ENCODE measurements around the gene PTK7.
"Not testable (repeated sequence)": the region's sequence is repeated elsewhere in the genome, so short reads cannot be mapped to it uniquely, and the experiment has no call there.

PTK7 gene

GRCh38 chr6:43081043-43081442 lies 4.9 kb downstream of the PTK7 start:
- no peak overlapping the region for H3K27ac ChIP-seq
- TF ChIP-seq, protein P1, sequence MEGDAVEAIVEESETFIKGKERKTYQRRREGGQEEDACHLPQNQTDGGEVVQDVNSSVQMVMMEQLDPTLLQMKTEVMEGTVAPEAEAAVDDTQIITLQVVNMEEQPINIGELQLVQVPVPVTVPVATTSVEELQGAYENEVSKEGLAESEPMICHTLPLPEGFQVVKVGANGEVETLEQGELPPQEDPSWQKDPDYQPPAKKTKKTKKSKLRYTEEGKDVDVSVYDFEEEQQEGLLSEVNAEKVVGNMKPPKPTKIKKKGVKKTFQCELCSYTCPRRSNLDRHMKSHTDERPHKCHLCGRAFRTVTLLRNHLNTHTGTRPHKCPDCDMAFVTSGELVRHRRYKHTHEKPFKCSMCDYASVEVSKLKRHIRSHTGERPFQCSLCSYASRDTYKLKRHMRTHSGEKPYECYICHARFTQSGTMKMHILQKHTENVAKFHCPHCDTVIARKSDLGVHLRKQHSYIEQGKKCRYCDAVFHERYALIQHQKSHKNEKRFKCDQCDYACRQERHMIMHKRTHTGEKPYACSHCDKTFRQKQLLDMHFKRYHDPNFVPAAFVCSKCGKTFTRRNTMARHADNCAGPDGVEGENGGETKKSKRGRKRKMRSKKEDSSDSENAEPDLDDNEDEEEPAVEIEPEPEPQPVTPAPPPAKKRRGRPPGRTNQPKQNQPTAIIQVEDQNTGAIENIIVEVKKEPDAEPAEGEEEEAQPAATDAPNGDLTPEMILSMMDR (conservative IDR thresholded peaks at IDR 0.05): no peak

GRCh38 chr6:43081922-43082321 lies 5.8 kb downstream of the PTK7 start:
- not testable (repeated sequence) for H3K27ac ChIP-seq

DNA sequence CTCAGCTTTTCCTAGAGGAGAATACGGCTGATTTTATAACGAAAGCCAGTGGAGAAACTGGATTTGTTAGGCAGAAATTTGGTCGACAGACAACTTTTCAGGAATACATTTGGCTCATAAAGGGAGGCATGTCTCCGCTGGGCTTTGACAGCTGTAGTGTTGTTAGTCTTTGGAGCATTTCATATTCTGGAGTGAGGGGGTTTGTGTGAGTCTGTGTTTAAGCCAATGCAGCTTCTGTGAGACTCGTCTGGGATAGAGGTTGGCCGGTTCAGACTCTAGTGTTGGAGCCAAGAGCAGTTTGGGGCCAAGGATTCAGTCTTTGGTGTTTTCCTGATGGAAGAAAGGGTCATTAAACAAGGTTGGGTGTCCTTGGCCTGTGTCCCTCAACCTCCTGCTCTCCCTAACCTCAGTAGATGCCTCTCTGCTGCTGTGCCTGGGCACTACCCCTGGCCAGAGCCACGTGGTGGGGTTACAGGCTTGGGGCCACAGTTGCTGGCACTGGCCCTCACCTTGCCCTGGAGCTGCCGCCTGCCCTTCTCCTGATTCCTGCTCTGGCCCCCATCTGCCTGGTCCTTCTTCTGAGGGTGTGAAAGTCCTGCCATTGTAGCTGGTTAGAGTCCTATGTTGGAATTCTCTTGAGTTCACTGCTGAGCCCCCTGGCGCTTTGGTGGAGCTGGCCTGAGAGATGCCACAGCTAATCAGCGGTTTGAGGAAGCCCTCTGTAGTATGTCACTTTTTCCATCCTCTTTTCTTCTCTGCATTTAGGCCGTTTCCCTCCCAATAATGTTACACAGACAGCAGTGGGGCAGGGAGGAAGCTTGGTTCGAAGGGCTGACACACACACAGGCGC lies 6.9 kb downstream of the PTK7 start:
- TF ChIP-seq, protein P1 (conservative IDR thresholded peaks at IDR 0.05): no peak
- H3K27ac ChIP-seq: no peak overlapping the region

DNA sequence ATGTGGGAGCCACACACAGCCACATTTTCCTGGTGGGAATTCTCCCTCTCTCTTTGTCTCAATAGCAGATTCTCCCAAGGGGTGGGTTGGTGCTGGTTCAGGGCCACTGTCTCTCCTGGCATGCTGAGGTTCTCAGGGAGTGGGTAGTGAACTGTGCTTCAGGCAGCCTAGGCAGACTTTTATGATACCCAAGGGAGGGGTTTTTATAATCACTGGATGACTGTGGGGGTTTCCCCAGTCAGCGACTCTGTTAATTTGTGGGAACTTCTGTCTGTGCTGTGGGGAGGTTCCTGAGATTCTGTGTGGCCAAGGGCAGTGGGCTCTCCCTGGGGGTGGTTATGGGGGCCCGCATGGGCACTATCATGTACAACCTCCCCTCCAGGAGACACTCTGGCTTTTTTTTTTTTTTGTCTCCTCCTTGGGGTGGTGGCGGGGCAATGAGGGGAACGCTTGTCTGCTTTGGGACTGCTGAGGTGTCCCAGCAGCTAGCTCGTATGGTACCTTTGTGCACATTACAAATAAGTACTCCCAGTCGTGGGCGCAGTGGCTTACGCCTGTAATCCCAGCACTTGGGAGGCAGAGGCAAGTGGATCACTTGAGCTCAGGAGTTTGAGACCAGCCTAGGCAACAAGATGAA lies 10.0 kb downstream of the PTK7 start:
- TF ChIP-seq, protein P1 (conservative IDR thresholded peaks at IDR 0.05): no peak
- H3K27ac ChIP-seq: no peak overlapping the region

GRCh38 chr6:43088654-43089056 lies 12.5 kb downstream of the PTK7 start:
- TF ChIP-seq, protein P1 (conservative IDR thresholded peaks at IDR 0.05): no peak

DNA sequence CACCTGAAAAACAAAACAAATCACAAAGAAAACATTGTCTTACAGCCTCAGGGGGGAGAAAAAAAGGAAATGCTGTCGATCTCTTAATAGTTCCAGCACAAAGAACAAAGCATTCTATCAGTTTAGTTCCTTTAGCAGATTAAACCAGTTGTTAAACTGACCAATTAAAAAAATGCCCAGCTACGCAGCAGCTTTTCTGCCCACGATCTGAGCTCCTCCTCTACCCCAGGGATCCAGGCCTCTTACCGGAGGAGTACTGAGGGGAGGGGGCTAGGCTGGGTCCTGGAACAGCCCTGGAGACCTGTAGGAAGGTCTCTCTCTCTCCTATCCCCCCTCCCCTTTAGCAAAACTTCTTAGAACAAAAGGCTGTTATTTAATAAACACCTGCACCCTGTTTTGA lies 13.4 kb downstream of the PTK7 start:
- peak overlapping the region; percentile 90 for H3K27ac ChIP-seq
- TF ChIP-seq, protein P1 (conservative IDR thresholded peaks at IDR 0.05): no peak

More at GRCh38 chr6:43088654-43089056, 12.5 kb downstream of the PTK7 start:
- peak overlapping the region; percentile 90; the same call in 1 of the 2 replicates for H3K27ac ChIP-seq

- H3K27ac ChIP-seq: peak overlapping the region; percentile 90
- TF ChIP-seq, protein P1 (conservative IDR thresholded peaks at IDR 0.05): no peak
Observed at GRCh38 chr6:43089874-43090558, 13.9 kb downstream of the PTK7 start.
